ENCODE results near the gene CACNA1S. TPM values are rescaled to one million over a fixed set of nuclear protein-coding genes. Genes with fewer than 3 reads are reported as not detected.

CACNA1S gene
- total RNA-seq = not detected

DNA sequence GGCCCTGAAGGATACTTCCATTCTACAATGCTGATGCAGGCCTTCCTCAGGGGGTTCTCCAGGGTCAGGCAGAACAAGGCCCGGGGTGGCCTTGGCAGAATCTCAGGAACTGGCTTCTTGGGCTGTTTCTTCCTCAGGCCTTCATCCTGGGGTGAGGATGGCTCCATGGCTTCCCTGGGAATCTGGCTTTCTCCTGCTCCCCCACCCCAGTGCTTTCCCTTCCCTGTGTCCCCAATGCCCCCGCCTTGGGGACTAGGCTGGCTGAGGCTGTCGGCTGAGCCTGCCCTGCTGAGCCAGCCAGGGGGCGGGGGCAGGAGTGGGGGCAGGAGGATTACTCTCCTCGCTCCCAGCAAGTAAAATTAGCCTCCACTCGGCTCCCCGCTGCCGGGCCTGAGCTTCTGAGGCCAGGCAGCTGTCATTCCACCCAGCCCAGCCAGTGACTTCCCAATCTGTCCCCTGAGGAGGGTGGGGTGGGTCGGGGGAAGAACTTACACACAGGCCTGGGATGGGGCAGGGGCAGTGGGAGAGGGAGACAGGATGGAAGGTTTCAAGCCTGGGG, at the start of gene CACNA1S:
CACNA1S (minus strand) TSS at position 254 of the 559 bp plus-strand sequence; CDS start at position 167, 87 bp downstream.
- Mint-ChIP-seq H3K9me3 (ENCODE audit: insufficient read depth) (no peaks in the 10 kb centered on the region), H3K4me3 (no peak within 1 kb of the TSS), H3K4me1 (ENCODE audit: low read depth) (peaks cover 8% of the 10 kb centered on the region), H3K36me3 (ENCODE audit: low read depth) (no peaks in the 10 kb centered on the region), H3K27ac (no peak within 1 kb of the TSS), H3K27me3 (ENCODE audit: low read depth) (peaks cover 8% of the 10 kb centered on the region)
- POLR2A ChIA-PET = no interaction called here
- no peak for ATAC-seq
- CTCF ChIA-PET = interaction anchor here (1.0 to 1.7 kb wide), 3 partner anchors 11 to 140 kb away, joined by 3 to 4 read pairs (median 3); no protein-coding TSS in a partner anchor
- DNase-seq = no peak

DNA sequence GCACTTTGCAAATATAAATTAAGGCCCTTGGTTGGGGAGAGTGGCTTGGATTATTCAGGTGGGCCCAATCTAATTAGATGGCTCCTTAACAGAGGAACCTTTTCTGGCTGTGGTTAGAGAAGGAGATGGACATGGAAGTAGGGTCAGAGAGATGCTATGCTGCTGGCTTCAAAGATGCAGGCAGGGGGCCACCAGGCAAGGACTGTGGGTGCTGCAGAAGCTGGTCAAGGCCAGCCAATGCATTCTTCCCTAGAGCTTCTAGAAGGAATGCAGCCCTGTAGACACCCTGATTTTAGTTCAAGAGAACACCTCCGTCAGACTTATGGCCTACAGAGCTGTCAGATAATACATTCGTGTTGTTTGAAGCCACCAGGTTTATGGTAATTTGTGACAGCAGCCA, 45.7 kb upstream of the CACNA1S start:
- H3K27me3 Mint-ChIP-seq (ENCODE audit: low read depth) = peaks cover 21% of the 10 kb centered on the region
- POLR2A ChIA-PET = no interaction called here
- peaks cover 13% of the 10 kb centered on the region for H3K4me1 Mint-ChIP-seq (ENCODE audit: low read depth)
- CTCF ChIA-PET = interaction anchor here (1.5 kb wide), 1 partner anchor 44 kb away, joined by 4 read pairs; no protein-coding TSS in a partner anchor
- no peaks in the 10 kb centered on the region for H3K36me3 Mint-ChIP-seq (ENCODE audit: low read depth)
- ATAC-seq (no peak), DNase-seq (no peak)
- no peak overlapping the region for H3K27ac Mint-ChIP-seq
- no peak overlapping the region for H3K4me3 Mint-ChIP-seq
- H3K9me3 Mint-ChIP-seq (ENCODE audit: insufficient read depth) = no peaks in the 10 kb centered on the region

DNA sequence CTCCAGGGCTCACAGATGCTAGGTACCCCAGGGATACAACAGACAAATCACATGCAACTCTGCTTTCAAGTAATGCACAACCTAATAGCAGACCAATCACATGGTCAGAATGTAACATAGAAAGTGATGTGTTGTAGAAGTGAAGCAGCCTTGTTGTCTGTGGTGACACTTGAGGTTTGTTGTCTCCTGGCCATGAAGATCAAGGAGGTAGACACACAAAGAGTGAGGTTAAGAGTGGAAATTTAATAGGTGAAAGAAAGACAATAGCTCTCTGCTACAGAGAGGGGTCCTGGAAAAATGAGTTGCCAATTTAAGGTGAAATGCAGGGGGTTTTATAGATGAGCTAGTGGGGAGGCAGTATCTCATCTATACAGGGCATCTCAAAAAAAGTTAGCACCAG, 44.6 kb upstream of the CACNA1S start:
- peaks cover 17% of the 10 kb centered on the region for H3K4me1 Mint-ChIP-seq (ENCODE audit: low read depth)
- no peak overlapping the region for H3K27ac Mint-ChIP-seq
- H3K27me3 Mint-ChIP-seq (ENCODE audit: low read depth) = peaks cover 21% of the 10 kb centered on the region
- no peaks in the 10 kb centered on the region for H3K9me3 Mint-ChIP-seq (ENCODE audit: insufficient read depth)
- POLR2A ChIA-PET = no interaction called here
- H3K4me3 Mint-ChIP-seq = no peak overlapping the region
- no peak for DNase-seq
- CTCF ChIA-PET = interaction anchor here (1.5 kb wide), 1 partner anchor 42 kb away, joined by 4 read pairs; no protein-coding TSS in a partner anchor
- ATAC-seq = no peak
- no peaks in the 10 kb centered on the region for H3K36me3 Mint-ChIP-seq (ENCODE audit: low read depth)

DNA sequence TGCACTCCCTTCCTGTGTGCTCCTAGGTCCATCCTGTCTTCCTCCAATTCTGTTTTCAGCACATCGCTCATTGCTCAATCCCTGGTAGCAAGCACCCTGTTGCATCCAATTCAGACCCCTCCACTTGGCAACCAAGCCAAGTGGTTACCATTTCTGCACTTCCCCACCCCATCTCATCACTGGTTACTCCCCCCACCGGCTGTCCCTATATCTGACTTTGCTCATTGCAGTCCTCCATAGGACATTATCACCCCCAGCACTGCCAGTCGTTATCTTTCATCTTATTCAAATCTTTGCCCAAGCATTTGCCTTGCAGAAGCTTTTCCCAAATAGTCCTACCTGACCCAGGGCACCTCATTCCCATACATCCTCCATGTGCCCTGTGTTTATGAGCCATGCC, 44.1 kb upstream of the CACNA1S start:
- ChIA-PET POLR2A (no interaction called here), CTCF (no interaction called here)
- Mint-ChIP-seq H3K27me3 (ENCODE audit: low read depth) (peaks cover 21% of the 10 kb centered on the region), H3K4me3 (no peak overlapping the region), H3K27ac (no peak overlapping the region), H3K4me1 (ENCODE audit: low read depth) (peaks cover 17% of the 10 kb centered on the region), H3K36me3 (ENCODE audit: low read depth) (no peaks in the 10 kb centered on the region), H3K9me3 (ENCODE audit: insufficient read depth) (no peaks in the 10 kb centered on the region)
- DNase-seq = no peak
- no peak for ATAC-seq

DNA sequence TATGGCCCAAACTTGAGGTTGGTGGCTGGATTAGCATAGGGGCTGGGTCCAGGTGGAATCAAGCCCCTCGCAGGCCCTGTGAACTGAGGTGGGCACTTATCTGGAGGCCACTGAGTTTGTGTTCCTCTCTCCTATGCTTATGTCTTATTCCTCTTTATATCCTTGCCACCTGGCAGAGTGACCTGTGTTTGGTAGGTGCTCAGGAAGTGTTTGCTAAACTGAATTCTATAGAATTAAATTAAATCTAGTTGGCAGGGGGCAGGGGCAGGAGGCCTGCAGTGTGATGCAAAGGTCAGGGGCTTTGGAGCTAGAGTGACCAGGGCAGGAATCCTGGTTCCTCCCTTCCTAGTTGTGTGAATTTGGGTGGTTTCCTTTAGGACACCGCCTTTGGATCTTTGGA, 43.1 kb upstream of the CACNA1S start:
- Mint-ChIP-seq H3K27me3 (ENCODE audit: low read depth) (peaks cover 21% of the 10 kb centered on the region), H3K9me3 (ENCODE audit: insufficient read depth) (no peaks in the 10 kb centered on the region), H3K36me3 (ENCODE audit: low read depth) (no peaks in the 10 kb centered on the region), H3K4me1 (ENCODE audit: low read depth) (peaks cover 17% of the 10 kb centered on the region), H3K27ac (no peak overlapping the region), H3K4me3 (no peak overlapping the region)
- DNase-seq (no peak), ATAC-seq (no peak)
- ChIA-PET POLR2A (no interaction called here), CTCF (no interaction called here)

DNA sequence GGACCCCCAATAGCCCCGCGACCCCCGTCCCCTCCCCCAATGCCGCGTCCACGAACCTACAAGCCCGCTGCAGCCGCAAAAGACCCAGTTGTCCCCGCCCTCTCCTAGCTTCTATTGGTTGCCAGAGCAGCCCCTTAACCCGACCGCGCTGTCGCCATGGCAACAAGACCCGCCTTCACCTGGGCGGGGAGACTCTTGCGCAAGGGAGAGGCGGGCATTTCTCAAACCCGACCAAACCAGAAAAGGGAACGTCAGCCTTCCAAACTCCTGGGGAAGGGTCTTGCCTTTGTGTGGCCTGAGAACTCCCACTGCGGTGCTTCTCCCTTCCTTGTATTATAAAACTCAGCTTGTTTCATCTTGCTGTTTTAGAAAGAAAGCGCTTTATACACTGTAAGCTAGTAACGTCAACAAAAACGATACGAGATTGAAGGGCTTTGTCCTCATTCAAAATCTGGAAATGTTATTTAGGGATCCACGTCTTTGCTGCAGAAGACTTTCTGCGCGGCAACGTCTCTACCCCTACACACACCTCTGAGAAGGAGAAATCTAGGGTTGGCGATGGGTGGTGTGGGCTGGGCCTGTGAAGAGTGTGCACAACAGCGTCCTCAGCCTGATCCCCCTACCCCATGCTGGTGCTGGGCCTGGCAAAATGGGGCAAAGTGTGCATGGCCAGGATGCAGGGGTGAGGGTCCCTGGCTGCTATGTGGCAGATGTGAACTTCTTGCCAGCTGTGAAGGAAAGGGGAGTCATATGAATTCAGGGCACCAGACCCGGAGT, 42.4 kb upstream of the CACNA1S start, which contains the start of gene TMEM9:
TMEM9 (minus strand) TSS at position 86 of the 777 bp plus-strand sequence. CDS start 551 bp downstream, outside the sequence.
- Mint-ChIP-seq H3K4me3 (peak within 1 kb of the TSS; percentile 82), H3K36me3 (ENCODE audit: low read depth) (no peaks in the 10 kb centered on the region), H3K27me3 (ENCODE audit: low read depth) (peaks cover 21% of the 10 kb centered on the region), H3K9me3 (ENCODE audit: insufficient read depth) (no peaks in the 10 kb centered on the region), H3K27ac (peak within 1 kb of the TSS; percentile 78), H3K4me1 (ENCODE audit: low read depth) (peaks cover 17% of the 10 kb centered on the region)
- ATAC-seq (peak; percentile 94), DNase-seq (peak; percentile 98)
- POLR2A ChIA-PET = interaction anchor here (0.9 to 1.6 kb wide), 2 partner anchors 15 to 21 kb away, joined by 3 to 6 read pairs; no protein-coding TSS in a partner anchor
- CTCF ChIA-PET = interaction anchor here (0.6 to 1.5 kb wide), 4 partner anchors 13 to 38 kb away, joined by 3 to 9 read pairs (median 4); no protein-coding TSS in a partner anchor

DNA sequence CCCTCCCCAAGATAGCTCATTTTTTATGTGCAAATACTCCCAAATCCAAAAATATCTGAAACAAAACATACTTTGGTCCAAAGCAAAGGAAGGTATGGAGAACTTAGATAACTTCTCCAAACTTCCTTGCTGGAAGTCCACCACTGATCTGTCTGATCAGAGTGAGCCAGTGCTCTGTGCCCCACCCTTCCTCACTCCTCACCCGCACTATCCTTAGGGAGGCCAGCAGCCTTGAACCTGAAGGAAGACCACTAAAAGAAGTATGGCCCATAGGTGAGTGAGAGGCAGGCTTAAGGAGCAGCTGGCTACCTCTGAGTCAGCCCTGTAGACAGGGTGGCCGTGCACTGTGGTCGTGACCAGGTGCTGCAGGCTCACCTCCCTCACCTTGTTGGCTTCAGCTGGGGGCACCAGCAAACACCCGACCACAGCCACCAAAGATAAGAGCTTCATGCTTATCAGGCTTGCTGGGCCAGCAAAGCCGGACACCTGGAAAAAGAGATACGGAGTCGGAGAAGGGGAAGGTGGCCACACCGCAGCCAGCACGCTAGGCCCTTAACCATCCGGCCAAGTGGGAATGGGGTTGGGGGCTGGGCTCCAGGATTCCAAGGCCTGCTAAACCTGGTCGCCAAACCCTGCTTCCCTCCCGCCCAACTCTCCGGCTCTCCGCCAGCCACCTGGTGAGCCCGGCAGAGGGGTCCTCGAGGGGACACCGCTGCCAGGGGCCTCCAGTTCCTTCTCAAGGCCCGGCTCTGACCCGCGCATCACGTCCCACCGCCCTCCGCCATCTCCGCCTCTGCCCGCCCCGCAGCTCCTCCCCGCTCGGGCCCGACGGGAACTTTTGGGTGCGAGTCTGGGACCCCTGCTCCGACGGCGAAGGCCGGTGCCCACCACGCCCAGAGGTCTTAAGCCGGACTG, 41.5 kb upstream of the CACNA1S start:
- Mint-ChIP-seq H3K9me3 (ENCODE audit: insufficient read depth) (no peaks in the 10 kb centered on the region), H3K27me3 (ENCODE audit: low read depth) (peaks cover 19% of the 10 kb centered on the region), H3K4me1 (ENCODE audit: low read depth) (peaks cover 17% of the 10 kb centered on the region), H3K4me3 (peak overlapping the region; percentile 82), H3K36me3 (ENCODE audit: low read depth) (no peaks in the 10 kb centered on the region), H3K27ac (peak overlapping the region; percentile 78)
- POLR2A ChIA-PET = interaction anchor here (0.9 to 1.6 kb wide), 3 partner anchors 16 to 21 kb away, joined by 3 to 6 read pairs (median 3); no protein-coding TSS in a partner anchor
- DNase-seq (peak; percentile 24), ATAC-seq (peak; percentile 90)
- CTCF ChIA-PET = interaction anchor here (0.6 to 1.5 kb wide), 5 partner anchors 14 to 37 kb away, joined by 3 to 9 read pairs (median 4); no protein-coding TSS in a partner anchor

DNA sequence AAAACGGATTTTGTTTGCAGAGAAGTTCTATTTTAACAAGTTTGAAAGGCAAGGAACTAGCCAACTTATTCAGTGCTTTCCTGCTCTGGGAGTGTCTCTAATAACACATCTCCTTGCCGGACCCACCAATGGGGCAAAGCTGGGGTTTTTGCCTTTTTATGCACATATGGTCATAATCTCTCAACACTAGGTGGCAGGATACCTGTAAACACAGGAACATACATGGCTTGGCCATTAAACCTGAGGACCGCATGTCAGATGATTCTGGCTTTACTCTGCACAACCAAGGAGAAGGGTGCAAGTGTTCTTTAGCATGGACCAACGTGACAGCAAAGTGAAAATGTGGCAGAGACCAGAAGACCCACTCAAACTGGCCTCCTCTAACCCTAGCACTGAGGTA, 37.2 kb upstream of the CACNA1S start:
- Mint-ChIP-seq H3K4me1 (ENCODE audit: low read depth) (peaks cover 11% of the 10 kb centered on the region), H3K27ac (no peak overlapping the region), H3K27me3 (ENCODE audit: low read depth) (no peaks in the 10 kb centered on the region), H3K36me3 (ENCODE audit: low read depth) (no peaks in the 10 kb centered on the region), H3K9me3 (ENCODE audit: insufficient read depth) (no peaks in the 10 kb centered on the region), H3K4me3 (no peak overlapping the region)
- DNase-seq (no peak), ATAC-seq (no peak)
- ChIA-PET CTCF (interaction anchor here (0.9 to 2.0 kb wide), 7 partner anchors 8 to 78 kb away, joined by 3 to 8 read pairs (median 4); no protein-coding TSS in a partner anchor), POLR2A (no interaction called here)

DNA sequence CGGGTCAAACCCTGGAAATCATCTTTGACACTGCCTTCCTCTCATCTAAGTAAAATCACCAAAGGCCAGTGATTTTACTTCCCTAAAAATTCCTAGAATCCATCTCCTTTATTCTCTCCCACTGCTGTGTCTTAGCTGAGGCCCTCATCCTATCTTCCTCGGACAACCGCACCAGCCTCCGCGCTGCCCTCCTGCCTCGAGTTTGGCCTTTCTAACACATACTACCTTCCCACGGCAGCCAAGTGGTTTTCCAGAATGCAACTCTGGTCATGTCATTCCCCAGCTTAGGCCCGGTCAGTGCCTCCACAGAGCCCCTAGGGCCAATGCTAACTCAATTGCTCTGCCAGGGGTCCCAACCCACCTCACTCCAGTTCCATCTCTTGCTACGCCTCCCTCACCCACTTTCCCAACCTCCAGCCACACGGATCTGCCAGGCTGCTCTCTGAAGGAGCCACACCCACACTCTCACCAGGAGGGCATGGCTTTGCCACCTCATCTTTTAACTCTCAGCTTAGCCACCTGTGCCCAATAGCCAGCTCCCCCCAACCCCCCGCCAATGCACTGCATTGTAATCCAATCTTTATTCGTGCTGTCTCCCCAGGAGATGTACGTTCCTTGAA, 35.3 kb upstream of the CACNA1S start:
- Mint-ChIP-seq H3K9me3 (ENCODE audit: insufficient read depth) (no peaks in the 10 kb centered on the region), H3K4me3 (no peak overlapping the region), H3K27ac (no peak overlapping the region), H3K4me1 (ENCODE audit: low read depth) (peaks cover under 1% of the 10 kb centered on the region), H3K36me3 (ENCODE audit: low read depth) (peaks cover 2% of the 10 kb centered on the region), H3K27me3 (ENCODE audit: low read depth) (no peaks in the 10 kb centered on the region)
- POLR2A ChIA-PET = no interaction called here
- CTCF ChIA-PET = no interaction called here
- DNase-seq (no peak), ATAC-seq (no peak)

DNA sequence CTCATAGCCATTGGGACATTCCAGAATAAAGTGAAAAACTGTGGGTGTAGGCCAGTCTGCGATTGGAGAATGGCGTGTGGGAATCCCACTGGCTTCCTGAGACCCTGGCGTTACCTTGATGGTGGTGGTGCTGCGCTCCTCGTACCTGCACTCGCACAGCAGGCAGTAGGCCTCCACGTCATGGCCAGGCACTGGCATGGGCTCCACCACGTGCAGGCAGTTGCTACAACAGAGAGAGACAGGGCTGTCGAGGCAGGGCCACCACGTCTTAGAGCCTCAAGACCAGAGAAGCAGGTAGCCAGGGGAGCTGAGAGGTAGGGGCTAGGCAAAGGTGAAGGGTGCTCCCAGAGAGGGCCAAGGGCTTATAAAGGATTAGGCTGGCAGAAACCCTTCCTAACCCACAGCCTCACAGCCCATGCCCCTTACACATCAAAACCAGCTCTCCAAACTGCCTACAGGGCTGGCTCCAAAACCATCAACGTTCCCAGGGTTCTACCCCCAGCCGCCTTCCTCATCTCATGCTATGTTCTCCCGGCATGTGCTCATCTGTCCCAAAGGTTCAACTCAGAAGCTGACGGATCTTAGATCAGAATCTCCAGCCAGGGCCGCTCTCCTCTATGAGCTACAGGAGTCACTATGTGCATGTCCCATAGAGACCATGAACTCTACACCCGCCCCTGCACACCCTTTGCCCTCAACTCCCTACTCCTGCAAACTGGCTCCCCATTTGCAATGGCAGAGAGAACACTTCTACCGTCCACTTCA, 34.6 kb upstream of the CACNA1S start:
- Mint-ChIP-seq H3K27ac (no peak overlapping the region), H3K4me3 (no peak overlapping the region), H3K4me1 (ENCODE audit: low read depth) (no peaks in the 10 kb centered on the region), H3K9me3 (ENCODE audit: insufficient read depth) (no peaks in the 10 kb centered on the region), H3K36me3 (ENCODE audit: low read depth) (peaks cover 2% of the 10 kb centered on the region), H3K27me3 (ENCODE audit: low read depth) (no peaks in the 10 kb centered on the region)
- CTCF ChIA-PET = no interaction called here
- ATAC-seq = no peak
- POLR2A ChIA-PET = no interaction called here
- no peak for DNase-seq
